Neuronal stem cell (in vitro differentiated cells): ENCODE measurements around the gene CDH23.

Experiments used
- DNase-seq: peaks from one replicate; pipeline ENCODE4 v3.0.0-alpha.2; 2013; ENCODE audit warnings: low spot score
- H2AFZ ChIP-seq: one replicate; pipeline ENCODE4 v1.6.1; 2013; ENCODE audit warnings: mild to moderate bottlenecking, low read length, inconsistent platforms
- H2AK5ac ChIP-seq: 2 replicates; pipeline ENCODE4 v1.6.1; 2013; ENCODE audit warnings: low read depth, mild to moderate bottlenecking, inconsistent platforms, low read length, moderate library complexity, mixed read lengths
- H2BK120ac ChIP-seq: 2 replicates; pipeline ENCODE4 v1.6.1; 2013; ENCODE audit warnings: low read depth, mild to moderate bottlenecking, inconsistent platforms, low read length, moderate library complexity, mixed read lengths
- H2BK12ac ChIP-seq: one replicate; pipeline ENCODE4 v1.6.1; 2013; ENCODE audit warnings: low read length, inconsistent platforms
- H2BK15ac ChIP-seq: 2 replicates; pipeline ENCODE4 v1.6.1; 2013; ENCODE audit warnings: mild to moderate bottlenecking, low read length, inconsistent platforms, mixed read lengths
- H2BK5ac ChIP-seq: one replicate; pipeline ENCODE4 v1.6.1; 2013; ENCODE audit warnings: inconsistent platforms, mild to moderate bottlenecking, low read length, moderate library complexity
- H3K14ac ChIP-seq: one replicate; pipeline ENCODE4 v1.6.1; 2013; ENCODE audit warnings: low read length, inconsistent platforms
- H3K18ac ChIP-seq: 2 replicates; pipeline ENCODE4 v1.6.1; 2013; ENCODE audit warnings: low read length, inconsistent platforms
- H3K23ac ChIP-seq: 2 replicates; pipeline ENCODE4 v1.6.1; 2013; ENCODE audit warnings: low read depth, mild to moderate bottlenecking, mixed read lengths, low read length, inconsistent platforms; ENCODE audit not compliant: poor library complexity
- H3K27ac ChIP-seq: replicated peaks from 3 replicates; pipeline ENCODE4 v1.5.1; 2013; ENCODE audit warnings: low read length, inconsistent platforms
- H3K27me3 ChIP-seq, 3 experiments: 2 replicates each; pipeline ENCODE4 v1.6.1; 2013; ENCODE audit warnings: low read length in 3 of 3, mild to moderate bottlenecking in 2 of 3, inconsistent platforms in 1 of 3, low read depth in 1 of 3, mixed read lengths in 1 of 3, moderate library complexity in 1 of 3; ENCODE audit not compliant: control insufficient read depth in 3 of 3, insufficient read depth in 3 of 3
- H3K36me3 ChIP-seq, 2 donors: replicated peaks in 1 of 2; 2 replicates each; pipeline ENCODE4 v1.6.1; 2013; ENCODE audit warnings: low read length in 2 of 2; ENCODE audit not compliant: control insufficient read depth in 2 of 2, insufficient read depth in 2 of 2
- H3K4ac ChIP-seq: 2 replicates; pipeline ENCODE4 v1.6.1; 2013; ENCODE audit warnings: inconsistent platforms, mild to moderate bottlenecking, low read length, moderate library complexity
- H3K4me1 ChIP-seq, 2 donors: 1 replicate in 1 of 2; 2 replicates in 1 of 2; pipeline ENCODE4 v1.6.1; 2013; ENCODE audit warnings: low read length in 2 of 2, low read depth in 1 of 2; ENCODE audit not compliant: control insufficient read depth in 2 of 2, insufficient read depth in 1 of 2
- H3K4me2 ChIP-seq: one replicate; pipeline ENCODE4 v1.6.1; 2013; ENCODE audit warnings: mild to moderate bottlenecking, low read length, inconsistent platforms; ENCODE audit not compliant: insufficient read depth, poor library complexity, severe bottlenecking
- H3K4me3 ChIP-seq, 2 donors: 2 replicates each; pipeline ENCODE4 v1.5.1; 2013; ENCODE audit warnings: low read length in 2 of 2, mild to moderate bottlenecking in 2 of 2, inconsistent platforms in 1 of 2, moderate library complexity in 1 of 2
- H3K79me1 ChIP-seq: one replicate; pipeline ENCODE4 v1.6.1; 2013; ENCODE audit warnings: low read depth, mild to moderate bottlenecking, inconsistent platforms, low read length, moderate library complexity
- H3K9ac ChIP-seq: one replicate; pipeline ENCODE4 v1.6.1; 2013; ENCODE audit warnings: mild to moderate bottlenecking, low read depth, low read length, inconsistent platforms; ENCODE audit not compliant: poor library complexity
- H3K9me3 ChIP-seq, 2 donors: replicated peaks in 1 of 2; 2 replicates each; pipeline versions ENCODE3 to v1.6.1; 2013; ENCODE audit warnings: low read length in 2 of 2, mild to moderate bottlenecking in 2 of 2, inconsistent platforms in 1 of 2, low read depth in 1 of 2, mixed read lengths in 1 of 2, moderate library complexity in 1 of 2; ENCODE audit not compliant: control insufficient read depth in 2 of 2, insufficient read depth in 1 of 2
- H4K8ac ChIP-seq: one replicate; pipeline ENCODE4 v1.6.1; 2013; ENCODE audit warnings: low read depth, mild to moderate bottlenecking, inconsistent platforms, low read length, moderate library complexity
- H4K91ac ChIP-seq: one replicate; pipeline ENCODE4 v1.6.1; 2013; ENCODE audit warnings: low read length, low read depth, mild to moderate bottlenecking, inconsistent platforms; ENCODE audit not compliant: poor library complexity
- WGBS, 2 donors: extraction: QIAGEN DNeasy Blood & Tissue Kit; methylation state at CpG; one replicate each; pipeline ENCODE4 v1.1.7; 2013; ENCODE audit warnings: missing lambda C conversion rate in 2 of 2, mixed read lengths in 1 of 2; ENCODE audit not compliant: insufficient read length in 2 of 2, insufficient replicate concordance in 1 of 2; ENCODE audit errors: extremely low coverage in 2 of 2; 5-methylcytosine and 5-hydroxymethylcytosine counted together

CDH23 gene

DNA sequence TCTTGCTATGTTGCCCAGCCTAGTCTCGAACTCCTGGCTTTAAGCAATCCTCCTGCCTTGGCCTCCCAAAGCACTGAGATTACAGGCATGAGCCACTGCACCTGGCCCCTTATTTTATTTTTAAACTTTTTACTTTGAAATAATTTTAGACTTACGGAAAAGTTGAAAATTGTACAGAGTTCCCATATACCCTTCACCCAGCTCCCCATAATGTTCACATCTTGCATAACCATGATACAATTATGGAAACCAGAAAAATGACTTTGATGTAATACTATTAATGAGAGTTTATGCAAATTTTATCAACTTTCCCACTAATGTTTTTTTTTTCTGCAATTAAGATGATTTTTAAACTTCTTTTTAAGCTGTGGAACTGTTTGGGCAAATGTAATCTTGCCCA lies 58.3 kb downstream of the CDH23 start:
- no peak overlapping the region for H2AK5ac ChIP-seq
- H3K27ac ChIP-seq, result no peak overlapping the region
- no peak overlapping the region for H2BK12ac ChIP-seq
- H2BK120ac ChIP-seq, result no peak overlapping the region
- no peak overlapping the region for H3K4ac ChIP-seq
- no peaks in the 10 kb centered on the region for H3K79me1 ChIP-seq
- no peaks in the 10 kb centered on the region for H3K4me1 ChIP-seq
- no peak overlapping the region for H2BK5ac ChIP-seq
- H3K9me3 ChIP-seq, result peaks cover 0 to under 1% of the 10 kb centered on the region in 2 donors
- no peak overlapping the region for H3K4me2 ChIP-seq
- no peak overlapping the region for H3K23ac ChIP-seq
- no peak overlapping the region for H2AFZ ChIP-seq
- no peak overlapping the region for H4K91ac ChIP-seq
- no peak overlapping the region for H4K8ac ChIP-seq
- H3K14ac ChIP-seq, result no peak overlapping the region
- no peak overlapping the region for H3K4me3 ChIP-seq
- no peaks in the 10 kb centered on the region for H3K36me3 ChIP-seq
- no peak overlapping the region for H3K18ac ChIP-seq
- WGBS, 2 donors, result no CpG with 5 or more reads among the region's 2 CpGs
- DNase-seq, result no peak
- no peak overlapping the region for H2BK15ac ChIP-seq
- H3K27me3 ChIP-seq, result peaks cover 0 to 8% (median 0%) of the 10 kb centered on the region in 3 experiments
- H3K9ac ChIP-seq, result no peak overlapping the region

DNA sequence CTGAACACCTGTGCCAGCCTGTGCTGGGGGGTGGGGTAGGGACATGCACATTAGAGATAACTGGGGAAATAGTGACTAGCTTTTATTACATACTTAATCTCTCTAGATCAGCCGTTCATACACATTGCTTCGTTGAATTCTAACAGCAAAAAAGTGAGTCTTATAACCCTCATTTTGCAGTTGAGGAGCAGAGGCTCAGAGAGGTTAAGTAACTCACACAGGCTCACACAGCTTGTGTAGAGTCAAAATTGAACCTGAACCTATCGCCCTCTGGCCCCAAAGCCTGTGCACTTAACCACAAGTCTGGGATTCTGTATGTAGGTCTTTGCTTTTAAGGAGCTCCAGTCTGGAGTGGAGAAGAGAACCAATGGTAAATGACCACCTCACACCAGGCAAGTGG lies 59.9 kb downstream of the CDH23 start:
- no peak for DNase-seq
- H2BK5ac ChIP-seq, result no peak overlapping the region
- no peak overlapping the region for H3K4ac ChIP-seq
- H2AFZ ChIP-seq, result no peak overlapping the region
- no peak overlapping the region for H2AK5ac ChIP-seq
- H3K23ac ChIP-seq, result no peak overlapping the region
- H3K9me3 ChIP-seq, result no peaks in the 10 kb centered on the region
- H4K8ac ChIP-seq, result no peak overlapping the region
- H3K27me3 ChIP-seq, result peaks cover 0 to 8% (median 0%) of the 10 kb centered on the region in 3 experiments
- no CpG with 5 or more reads among the region's 3 CpGs for WGBS, 2 donors
- no peak overlapping the region for H2BK120ac ChIP-seq
- no peak overlapping the region for H3K4me2 ChIP-seq
- no peaks in the 10 kb centered on the region for H3K4me1 ChIP-seq
- no peak overlapping the region for H3K9ac ChIP-seq
- H2BK15ac ChIP-seq, result no peak overlapping the region
- H4K91ac ChIP-seq, result no peak overlapping the region
- H3K27ac ChIP-seq, result no peak overlapping the region
- no peaks in the 10 kb centered on the region for H3K36me3 ChIP-seq
- no peak overlapping the region for H3K18ac ChIP-seq
- no peaks in the 10 kb centered on the region for H3K79me1 ChIP-seq
- no peak overlapping the region for H3K14ac ChIP-seq
- no peak overlapping the region for H2BK12ac ChIP-seq
- H3K4me3 ChIP-seq, result no peak overlapping the region

DNA sequence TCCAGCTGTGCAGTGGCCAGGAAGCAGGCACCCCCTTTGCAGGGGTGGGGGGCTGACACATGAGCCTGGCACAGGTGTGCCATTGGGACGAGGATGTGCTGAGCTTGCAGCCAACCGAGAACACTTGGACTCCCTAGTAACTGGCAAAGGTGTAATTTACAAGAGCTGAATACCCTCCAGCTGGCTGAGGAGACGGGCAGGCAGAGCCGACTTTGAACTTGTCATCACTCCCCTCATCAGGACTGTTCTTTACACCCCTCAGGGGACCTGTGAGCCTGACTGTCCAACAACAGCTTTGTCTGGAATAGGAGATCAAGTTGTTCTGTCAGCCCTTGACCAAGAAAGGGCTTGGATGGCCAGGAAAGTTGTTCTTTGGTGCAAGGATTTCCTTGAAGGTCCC lies 61.2 kb downstream of the CDH23 start:
- H3K79me1 ChIP-seq, result no peaks in the 10 kb centered on the region
- no peak overlapping the region for H2BK5ac ChIP-seq
- no peak overlapping the region for H3K23ac ChIP-seq
- H3K9ac ChIP-seq, result no peak overlapping the region
- H3K27me3 ChIP-seq, result peaks cover 0 to 5% (median 0%) of the 10 kb centered on the region in 3 experiments
- no peak overlapping the region for H3K4me2 ChIP-seq
- no peak overlapping the region for H3K14ac ChIP-seq
- H3K4me1 ChIP-seq, result no peaks in the 10 kb centered on the region
- no peak overlapping the region for H2AK5ac ChIP-seq
- H3K9me3 ChIP-seq, result no peaks in the 10 kb centered on the region
- H3K27ac ChIP-seq, result no peak overlapping the region
- no peak overlapping the region for H3K4ac ChIP-seq
- H3K18ac ChIP-seq, result no peak overlapping the region
- H2BK12ac ChIP-seq, result no peak overlapping the region
- no peak overlapping the region for H2AFZ ChIP-seq
- no peak overlapping the region for H2BK15ac ChIP-seq
- H4K8ac ChIP-seq, result no peak overlapping the region
- no peaks in the 10 kb centered on the region for H3K36me3 ChIP-seq
- DNase-seq, result no peak
- H3K4me3 ChIP-seq, result no peak overlapping the region
- no peak overlapping the region for H4K91ac ChIP-seq
- no CpG with 5 or more reads among the region's 4 CpGs for WGBS, 2 donors
- H2BK120ac ChIP-seq, result no peak overlapping the region

DNA sequence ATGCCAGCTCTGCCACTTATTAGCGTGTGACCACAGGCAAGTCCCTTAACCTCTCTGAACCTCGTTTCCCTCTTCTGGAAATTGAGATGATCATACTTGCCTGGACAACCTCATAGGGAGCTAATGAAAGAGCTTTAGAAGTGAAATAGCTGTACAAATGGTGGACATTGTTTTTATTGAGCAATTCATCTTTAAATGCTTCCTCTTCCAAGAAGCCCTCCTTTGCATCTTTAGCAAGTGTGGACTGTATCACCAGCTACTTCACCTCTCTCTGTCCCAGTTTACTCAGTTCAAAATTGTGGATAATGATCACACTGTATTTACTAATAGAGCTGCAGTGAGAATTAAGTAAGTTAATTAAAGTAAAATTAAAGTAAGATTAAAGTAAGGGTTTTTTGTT lies 61.7 kb downstream of the CDH23 start:
- no peak overlapping the region for H4K8ac ChIP-seq
- DNase-seq, result no peak
- no peak overlapping the region for H2AFZ ChIP-seq
- H3K4ac ChIP-seq, result no peak overlapping the region
- H3K9ac ChIP-seq, result no peak overlapping the region
- no peaks in the 10 kb centered on the region for H3K4me1 ChIP-seq
- H2AK5ac ChIP-seq, result no peak overlapping the region
- H2BK12ac ChIP-seq, result no peak overlapping the region
- H3K4me3 ChIP-seq, result no peak overlapping the region
- no peak overlapping the region for H2BK120ac ChIP-seq
- H3K14ac ChIP-seq, result no peak overlapping the region
- H3K36me3 ChIP-seq, result no peaks in the 10 kb centered on the region
- no peak overlapping the region for H4K91ac ChIP-seq
- H3K79me1 ChIP-seq, result no peaks in the 10 kb centered on the region
- H3K27me3 ChIP-seq, result peaks cover 0 to 5% (median 0%) of the 10 kb centered on the region in 3 experiments
- H3K23ac ChIP-seq, result no peak overlapping the region
- no CpG with 5 or more reads among the region's 2 CpGs for WGBS, 2 donors
- no peak overlapping the region for H2BK15ac ChIP-seq
- no peak overlapping the region for H3K4me2 ChIP-seq
- H3K9me3 ChIP-seq, result no peaks in the 10 kb centered on the region
- no peak overlapping the region for H2BK5ac ChIP-seq
- H3K27ac ChIP-seq, result no peak overlapping the region
- H3K18ac ChIP-seq, result no peak overlapping the region
